GM18511 (cell line): ENCODE data around the gene PTPRD.

Experiments used
- ATAC-seq: cut with Tn5 transposase; IDR thresholded peaks from one replicate; pipeline ENCODE4 v1.9.1; 2021; ENCODE audit warnings: mild to moderate bottlenecking, moderate library complexity; ENCODE audit not compliant: unreplicated experiment

Gene PTPRD

GRCh38 chr9:8265281-8265680, 2347.5 kb downstream of the PTPRD start:
- ATAC-seq: no peak
